ENCODE results near the gene SUGT1.
"Not testable (repeated sequence)": the region's sequence is repeated elsewhere in the genome, so short reads cannot be mapped to it uniquely, and the experiment has no call there.

DNA sequence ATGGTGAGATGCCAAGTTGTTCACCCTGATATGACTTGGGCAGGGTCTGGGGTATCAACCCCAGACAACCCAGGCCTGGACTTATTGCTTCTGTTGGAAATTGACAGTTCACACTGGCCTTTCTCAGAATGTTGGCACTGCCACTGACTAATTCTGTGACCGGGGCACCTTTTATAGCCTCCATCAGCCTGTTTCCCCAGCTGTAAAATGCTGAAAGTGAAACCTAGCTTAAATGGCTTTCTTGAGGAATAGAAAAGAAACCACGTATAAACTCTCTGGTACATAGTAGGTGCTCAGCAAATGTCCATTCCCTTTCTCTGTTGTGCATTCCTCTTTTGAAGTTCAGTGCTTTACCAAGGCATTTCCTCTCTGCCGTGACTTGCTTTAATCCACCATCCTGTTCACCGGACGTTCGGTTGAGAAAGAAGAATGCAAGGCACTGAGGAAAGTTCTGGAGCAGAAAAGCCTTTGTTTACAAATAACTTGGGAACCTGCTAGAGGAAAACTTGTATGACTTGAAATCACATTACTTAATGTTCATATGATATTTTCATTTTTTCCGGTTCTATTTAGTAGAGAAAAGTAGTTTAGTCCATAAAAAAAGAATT lies 21.4 kb upstream of the SUGT1 start:
- TF ChIP-seq, protein P1, sequence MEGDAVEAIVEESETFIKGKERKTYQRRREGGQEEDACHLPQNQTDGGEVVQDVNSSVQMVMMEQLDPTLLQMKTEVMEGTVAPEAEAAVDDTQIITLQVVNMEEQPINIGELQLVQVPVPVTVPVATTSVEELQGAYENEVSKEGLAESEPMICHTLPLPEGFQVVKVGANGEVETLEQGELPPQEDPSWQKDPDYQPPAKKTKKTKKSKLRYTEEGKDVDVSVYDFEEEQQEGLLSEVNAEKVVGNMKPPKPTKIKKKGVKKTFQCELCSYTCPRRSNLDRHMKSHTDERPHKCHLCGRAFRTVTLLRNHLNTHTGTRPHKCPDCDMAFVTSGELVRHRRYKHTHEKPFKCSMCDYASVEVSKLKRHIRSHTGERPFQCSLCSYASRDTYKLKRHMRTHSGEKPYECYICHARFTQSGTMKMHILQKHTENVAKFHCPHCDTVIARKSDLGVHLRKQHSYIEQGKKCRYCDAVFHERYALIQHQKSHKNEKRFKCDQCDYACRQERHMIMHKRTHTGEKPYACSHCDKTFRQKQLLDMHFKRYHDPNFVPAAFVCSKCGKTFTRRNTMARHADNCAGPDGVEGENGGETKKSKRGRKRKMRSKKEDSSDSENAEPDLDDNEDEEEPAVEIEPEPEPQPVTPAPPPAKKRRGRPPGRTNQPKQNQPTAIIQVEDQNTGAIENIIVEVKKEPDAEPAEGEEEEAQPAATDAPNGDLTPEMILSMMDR (IDR thresholded peaks at IDR 0.05) = not testable (repeated sequence)
- TF ChIP-seq EP300 (IDR thresholded peaks at IDR 0.05; ENCODE audit: low read depth); POLR2A (IDR thresholded peaks at IDR 0.05): not testable (repeated sequence)

All from transverse colon (tissue), 3 donors.